Activated T-helper 9 cell treated with anti-CD3 and anti-CD28 coated beads, Interleukin-2, amount 50 U/mL, for 16 hours (primary cell): ENCODE measurements around the gene SYAP1.
"Not testable (repeated sequence)": the region's sequence is repeated elsewhere in the genome, so short reads cannot be mapped to it uniquely, and the experiment has no call there.

Experiments
- DNase-seq: peaks from one replicate; pipeline ENCODE4 v3.0.0-alpha.2; 2020; ENCODE audit warnings: low read depth

Gene SYAP1

DNA sequence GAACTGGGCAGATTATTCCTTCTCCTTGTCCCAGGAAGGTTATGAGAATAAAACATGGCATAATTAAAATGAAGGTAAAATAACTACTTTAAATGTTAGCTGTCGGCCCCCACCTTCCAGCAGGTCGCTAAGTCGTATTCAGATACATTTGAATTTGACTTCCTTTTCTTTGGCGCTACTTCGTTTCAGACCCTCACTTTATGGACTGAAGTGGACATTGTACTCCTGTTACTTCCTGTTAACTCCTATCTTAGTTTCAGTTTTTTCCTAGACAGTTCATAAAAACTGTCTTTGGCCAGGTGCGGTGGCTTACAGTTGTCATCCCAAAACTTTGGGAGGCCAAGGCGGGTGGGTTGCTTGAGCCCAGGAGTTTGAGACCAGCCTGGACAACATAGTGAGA, 5.7 kb downstream of the SYAP1 start:
- no peak for DNase-seq

DNA sequence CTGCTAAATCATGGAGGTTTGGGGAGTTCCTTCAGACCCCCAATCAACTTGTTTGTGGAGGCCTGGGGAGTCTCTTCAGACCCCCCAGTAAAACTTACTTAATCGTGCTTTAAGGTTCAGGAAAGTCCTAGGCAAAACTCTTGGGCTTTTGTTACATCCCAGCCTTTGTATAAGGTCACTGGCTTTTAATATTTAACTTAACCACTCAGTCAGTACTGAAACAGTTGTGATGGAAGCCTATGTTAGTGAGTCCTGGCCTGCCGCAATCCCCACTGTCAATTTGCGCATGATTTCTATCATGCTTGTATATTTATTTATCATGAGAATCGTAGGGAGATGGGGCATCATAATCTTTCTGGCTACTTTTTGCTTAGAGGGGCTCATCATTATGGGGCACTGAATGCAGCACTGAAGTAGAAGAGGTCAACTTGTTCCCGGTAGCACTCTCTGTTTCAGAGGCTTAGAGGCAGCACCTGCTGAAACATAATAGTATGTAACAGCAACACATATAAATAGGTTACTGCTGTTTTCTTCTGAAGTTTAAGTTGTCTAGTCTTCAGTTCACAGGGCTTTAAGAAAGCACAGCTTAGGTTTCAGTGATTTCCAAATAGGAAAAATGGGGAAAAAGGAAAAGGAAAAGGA, 7.1 kb downstream of the SYAP1 start:
- DNase-seq = not testable (repeated sequence)

- DNase-seq = no peak
These were observed 8.2 kb downstream of the SYAP1 start for GRCh38 chrX:16727637-16728036.

DNA sequence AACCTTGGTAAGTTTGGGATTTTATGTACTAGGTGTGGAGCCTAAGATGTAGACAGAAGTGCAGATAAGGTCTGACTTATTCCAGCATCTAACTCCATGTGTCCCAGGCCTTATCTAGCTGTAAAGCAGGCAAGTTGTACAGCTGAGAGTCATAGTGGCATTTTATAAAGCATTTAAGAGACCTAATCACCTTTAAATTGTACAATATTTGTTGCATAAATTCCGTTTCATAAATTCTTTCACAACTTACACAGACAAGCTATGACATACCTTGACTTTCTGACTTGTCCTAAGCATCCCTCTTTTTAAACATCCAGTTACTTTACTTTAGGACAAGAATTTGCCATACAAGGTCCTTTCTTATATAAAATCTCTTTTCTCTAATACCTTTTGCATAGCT, 11.0 kb downstream of the SYAP1 start:
- no peak for DNase-seq

GRCh38 chrX:16733013-16733412, 13.6 kb downstream of the SYAP1 start:
- no peak for DNase-seq

GRCh38 chrX:16737024-16737423, 17.6 kb downstream of the SYAP1 start:
- DNase-seq = no peak

DNA sequence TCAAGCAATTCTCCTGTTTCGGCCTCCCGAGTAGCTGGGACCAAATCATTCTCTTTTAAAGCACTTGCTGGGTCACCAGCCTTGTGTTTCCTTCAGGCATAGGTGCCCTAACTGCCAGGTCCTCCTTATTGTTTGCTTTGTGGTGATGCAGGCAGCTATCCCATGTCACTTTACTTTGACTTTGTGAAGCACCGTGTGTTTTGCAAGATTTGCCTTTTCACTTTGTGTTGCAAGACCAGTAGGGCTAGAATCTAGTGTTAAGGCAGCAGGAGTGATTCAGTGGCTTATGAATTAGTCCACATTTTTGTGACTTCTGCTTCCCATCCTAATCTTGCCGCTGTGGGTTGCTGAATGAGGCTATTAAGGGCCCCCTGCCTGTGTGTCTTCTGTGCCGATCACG, 20.2 kb downstream of the SYAP1 start:
- no peak for DNase-seq

DNA sequence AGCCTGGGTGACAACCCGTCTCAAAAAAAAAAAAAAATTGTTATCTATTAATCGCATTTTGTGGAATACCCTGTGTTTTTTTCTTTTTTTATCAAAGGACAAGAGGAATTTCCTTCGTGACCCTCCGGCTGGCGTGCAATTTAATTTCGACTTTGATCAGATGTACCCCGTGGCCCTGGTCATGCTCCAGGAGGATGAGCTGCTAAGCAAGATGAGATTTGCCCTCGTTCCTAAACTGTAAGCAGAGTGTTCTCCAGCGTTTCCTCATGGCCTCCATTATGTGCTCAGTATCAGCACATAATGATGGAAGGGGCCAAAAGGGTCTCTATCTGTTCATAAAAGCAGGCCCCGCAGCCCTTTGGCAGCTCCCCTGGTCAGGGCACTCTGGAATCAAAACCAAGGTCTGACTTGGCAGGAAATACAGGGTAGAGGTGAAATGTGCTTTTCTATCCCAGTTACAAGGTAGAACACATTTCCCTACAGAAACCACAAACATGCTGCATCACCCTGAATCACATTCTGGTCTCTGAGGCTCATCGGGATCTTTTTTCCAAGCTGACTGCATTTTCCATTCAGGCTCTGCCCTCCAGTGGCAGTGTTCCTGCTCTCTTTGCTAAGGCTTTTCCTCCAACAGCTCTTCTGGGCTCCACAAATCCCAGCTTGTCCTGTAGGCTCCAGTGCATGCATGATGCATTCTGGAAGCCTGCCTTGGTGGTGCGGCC, 24.4 kb downstream of the SYAP1 start:
- no peak for DNase-seq

GRCh38 chrX:16745102-16745501, 25.7 kb downstream of the SYAP1 start:
- DNase-seq = no peak

DNA sequence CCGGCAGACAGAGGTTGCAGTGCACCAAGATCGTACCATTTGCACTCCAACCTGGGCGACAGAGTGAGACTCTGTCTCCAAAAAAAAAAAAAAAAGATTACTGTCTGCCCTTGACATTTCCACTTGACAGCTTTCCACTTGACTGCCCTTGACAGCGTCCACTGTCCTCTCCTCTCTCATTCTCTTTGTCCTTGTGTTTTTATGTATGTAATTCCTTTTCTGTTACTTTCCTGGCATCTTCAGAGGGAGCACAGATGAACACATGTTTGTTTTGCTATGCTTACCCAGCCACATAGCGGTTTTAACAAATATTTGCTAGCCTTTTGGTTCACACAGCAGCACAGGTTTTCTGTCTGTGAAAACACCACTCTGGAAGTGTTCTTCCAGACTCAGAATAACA, 26.2 kb downstream of the SYAP1 start:
- DNase-seq = no peak

DNA sequence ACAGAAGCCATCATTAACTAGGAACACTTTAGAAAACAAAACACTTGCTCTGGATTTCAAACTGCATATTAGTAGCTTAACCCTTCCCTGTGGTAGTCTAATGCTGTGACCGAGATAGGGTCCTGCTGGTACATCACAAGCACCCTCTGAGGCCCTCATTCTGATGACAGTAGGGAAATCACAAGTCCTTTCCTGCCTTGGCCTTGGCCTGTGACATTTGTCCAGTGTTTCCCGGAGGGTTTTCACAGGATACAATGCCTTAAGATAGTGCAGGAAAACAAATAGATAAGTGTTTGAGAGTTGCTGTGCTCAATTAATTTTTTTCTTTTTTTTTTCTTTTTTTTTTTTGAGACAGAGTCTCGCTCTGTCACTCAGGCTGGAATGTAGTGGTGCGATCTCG, 29.0 kb downstream of the SYAP1 start:
- no peak for DNase-seq

DNA sequence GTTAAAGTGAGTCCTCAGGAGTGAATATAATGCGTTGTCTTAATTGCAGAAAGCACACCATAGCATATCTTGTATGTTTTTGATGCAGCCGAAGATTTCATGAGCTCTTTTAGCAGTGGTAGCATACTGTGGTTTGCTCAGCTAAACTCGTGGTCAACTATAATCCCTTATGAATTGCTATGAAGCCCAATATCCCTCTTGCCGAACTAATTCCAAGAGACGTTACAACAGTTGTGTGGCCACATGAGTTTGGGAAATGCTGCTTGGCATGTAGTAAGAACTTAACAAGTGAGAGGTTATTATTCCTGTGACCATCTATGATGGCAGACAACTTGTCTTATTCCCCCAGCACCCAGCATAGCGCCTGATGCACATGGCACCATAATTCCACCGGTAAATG, 30.7 kb downstream of the SYAP1 start:
- no peak for DNase-seq

DNA sequence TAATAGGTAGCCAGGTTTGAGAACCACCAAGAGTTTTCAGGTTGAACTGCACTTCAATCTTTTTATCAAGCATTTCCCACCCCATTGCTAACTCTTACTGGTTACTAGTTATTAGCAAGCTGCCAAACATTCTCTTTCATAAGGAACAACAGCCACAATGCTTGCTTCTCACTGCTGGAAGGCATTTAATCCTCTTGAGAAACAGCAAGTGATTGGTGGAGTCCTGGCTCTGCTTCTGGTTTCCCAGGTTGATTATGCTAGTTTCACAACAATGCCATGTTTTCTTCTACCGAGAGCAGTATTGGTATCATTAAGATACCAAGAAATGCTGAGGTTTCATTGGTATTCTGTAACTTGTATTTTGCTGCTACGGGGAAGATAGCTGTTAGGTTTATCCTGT, 34.6 kb downstream of the SYAP1 start:
- no peak for DNase-seq

DNA sequence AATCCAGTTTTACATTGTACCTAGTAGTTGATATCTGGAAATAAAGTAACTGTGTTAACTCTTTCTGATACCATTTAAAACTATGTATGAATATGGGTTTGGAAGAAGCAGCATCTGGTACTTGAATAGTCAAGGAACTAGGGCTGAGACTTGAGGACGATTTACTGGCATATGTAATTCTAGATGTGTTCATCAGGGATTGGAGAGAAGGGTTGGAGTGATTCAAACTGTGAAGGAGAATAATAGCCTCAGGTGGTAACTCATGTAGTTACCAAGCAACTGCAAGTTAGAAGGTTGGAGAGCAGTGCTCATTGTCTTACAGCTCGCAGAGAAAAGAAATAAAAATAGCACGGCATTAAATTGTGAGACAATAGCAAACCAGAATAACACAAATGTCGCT, 37.3 kb downstream of the SYAP1 start:
- DNase-seq = no peak

DNA sequence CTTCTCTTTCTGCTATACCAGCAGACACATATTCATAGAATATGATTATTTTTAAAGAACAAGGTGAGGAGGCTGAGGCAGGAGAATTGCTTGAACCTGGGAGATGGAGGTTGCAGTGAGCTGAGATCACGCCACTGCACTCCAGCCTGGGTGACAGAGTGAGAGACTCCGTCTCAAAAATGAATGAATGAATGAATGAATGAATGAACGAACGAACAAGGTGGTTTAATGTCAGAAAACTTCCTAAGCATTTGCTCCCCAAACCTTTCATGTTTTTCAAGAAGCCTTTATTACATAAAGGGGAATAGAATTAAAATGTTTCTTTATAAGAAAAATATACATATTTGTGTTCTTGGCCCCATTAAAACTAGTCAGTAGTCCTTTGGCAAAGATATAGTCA, 42.1 kb downstream of the SYAP1 start:
- not testable (repeated sequence) for DNase-seq

GRCh38 chrX:16762579-16762978, 43.2 kb downstream of the SYAP1 start:
- DNase-seq = no peak

GRCh38 chrX:16765594-16765993, 46.2 kb downstream of the SYAP1 start:
- no peak for DNase-seq

DNA sequence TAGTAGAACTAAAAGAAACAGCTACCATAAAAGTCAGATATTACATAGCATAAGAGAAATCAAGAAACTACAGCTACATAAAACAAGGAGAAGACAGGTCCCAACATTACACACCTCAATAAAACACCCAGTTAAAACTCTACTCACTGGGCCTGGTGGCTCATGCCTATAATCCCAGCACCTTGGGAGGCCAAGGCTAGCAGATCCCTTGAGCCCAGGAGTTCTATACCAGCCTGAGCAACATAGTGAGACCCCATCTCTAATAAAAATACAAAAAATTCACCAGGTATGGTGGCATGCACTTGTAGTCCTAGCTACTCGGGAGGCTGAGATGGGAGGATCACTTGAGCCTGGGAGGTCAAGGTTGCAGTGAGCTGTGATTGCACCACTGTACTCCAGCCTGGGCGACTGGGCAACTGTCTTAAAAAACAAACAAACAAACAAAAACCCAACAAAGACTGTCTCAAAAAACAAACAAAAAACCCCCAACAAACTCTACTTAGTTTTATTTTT, 51.6 kb downstream of the SYAP1 start:
- no peak for DNase-seq

DNA sequence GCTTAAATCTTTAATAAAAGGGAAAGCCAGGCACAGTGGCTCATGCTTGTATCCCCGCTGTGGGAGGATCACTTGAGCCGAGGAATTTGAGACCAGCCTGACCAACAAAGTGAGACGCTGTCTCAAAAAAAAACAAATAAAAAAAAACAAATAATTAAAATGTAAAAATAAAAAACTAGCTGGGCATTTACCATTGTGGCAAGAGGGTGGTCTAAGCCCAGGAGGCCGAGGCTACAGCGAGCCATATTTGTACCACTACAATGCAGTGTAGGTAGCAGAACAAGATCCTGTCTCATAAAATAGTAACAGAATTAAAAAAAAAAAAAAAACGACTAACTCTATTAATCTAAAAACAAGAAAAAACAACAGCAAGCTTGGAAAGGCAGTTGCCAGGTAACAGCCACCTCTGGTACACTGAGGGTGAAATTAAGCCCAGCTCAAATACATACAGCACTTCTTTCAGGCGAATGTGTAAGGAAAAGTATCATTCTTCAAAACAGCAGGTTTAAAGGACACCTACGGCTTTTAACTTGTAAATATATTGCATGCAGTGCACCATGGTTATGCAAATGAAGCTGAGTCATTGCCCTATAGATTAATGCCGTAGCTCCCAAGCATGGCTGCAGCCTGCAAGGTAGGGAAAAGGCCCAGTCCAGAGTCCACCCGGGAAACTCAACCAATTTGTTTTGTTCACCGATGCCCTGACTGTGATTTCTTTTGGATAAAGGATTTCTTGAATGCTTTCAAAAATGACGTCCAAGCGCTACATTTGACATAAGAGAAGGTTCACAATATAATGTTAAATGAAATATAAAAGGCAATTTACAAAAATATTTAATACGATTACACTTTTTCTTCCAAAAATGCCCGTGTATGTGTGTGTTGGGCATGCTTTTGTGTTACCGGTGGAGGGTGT, 52.3 kb downstream of the SYAP1 start:
- DNase-seq = no peak

GRCh38 chrX:16772460-16772859, 53.0 kb downstream of the SYAP1 start:
- DNase-seq = no peak

DNA sequence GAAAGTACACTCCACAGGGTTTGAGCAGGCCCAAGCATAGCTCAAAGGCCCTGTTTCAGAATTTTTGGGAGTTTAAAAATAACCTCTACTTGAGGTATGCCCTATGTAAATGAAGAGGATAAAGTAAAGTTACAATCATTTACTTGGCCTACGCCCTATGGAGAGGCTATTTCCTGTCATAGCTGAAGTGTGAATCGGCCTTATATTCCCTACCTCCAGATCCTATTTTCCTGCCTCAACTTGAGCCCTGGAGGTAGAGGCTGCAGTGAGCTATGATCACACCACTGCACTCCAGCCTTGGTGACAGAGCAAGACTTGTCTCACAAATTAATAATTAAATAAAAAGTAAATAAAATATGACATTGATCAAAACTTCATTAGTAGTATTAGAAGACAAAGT, 55.3 kb downstream of the SYAP1 start:
- no peak for DNase-seq

DNA sequence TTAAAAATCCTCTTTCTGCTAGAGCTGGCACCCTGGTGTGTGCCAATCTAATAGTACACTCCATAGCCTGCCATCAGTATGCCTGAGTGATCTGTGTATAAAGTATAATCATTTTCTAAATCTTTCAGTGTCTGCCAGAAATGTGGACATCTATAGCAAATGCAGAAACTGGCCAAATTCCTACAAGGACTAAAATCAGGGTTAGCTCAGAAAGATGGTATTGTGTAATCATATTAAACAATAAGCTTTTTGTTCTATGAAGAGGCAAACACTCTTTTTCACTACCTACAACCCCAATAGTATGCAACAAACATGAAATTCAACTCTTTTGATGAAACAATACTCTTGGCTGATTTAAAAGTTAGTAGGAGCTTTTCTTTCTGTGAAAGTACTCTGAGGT, 59.1 kb downstream of the SYAP1 start:
- DNase-seq = no peak

DNA sequence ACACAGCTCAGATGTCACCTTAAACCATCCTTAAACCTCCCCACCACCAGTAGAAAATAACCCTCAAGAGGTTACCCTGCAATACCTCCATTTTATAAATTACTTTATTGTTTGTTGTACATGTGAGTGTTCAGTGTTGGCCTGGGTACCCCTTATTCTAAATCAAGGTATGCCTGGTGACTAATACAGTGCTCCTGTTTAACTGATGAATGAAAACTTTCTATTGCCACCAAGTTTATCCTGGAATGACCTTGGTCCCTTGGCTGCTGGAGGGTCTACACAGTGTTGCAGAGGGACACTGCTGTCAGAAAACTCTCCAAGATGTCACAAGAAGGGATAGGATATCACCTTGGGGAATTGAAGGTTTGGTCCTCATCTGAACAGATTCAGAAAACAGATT, 59.6 kb downstream of the SYAP1 start:
- DNase-seq = no peak
